Skeletal muscle tissue (tissue), 4 donors: ENCODE data around the gene DNASE1L1. TPM values are rescaled to one million over a fixed set of nuclear protein-coding genes. Genes with fewer than 3 reads are reported as not detected.
"Not testable (repeated sequence)": the region's sequence is repeated elsewhere in the genome, so short reads cannot be mapped to it uniquely, and the experiment has no call there.

Experiments
- H3K27ac ChIP-seq: one replicate; pipeline ENCODE4 v1.7.0; 2013; ENCODE audit warnings: mild to moderate bottlenecking, low read depth, low read length, inconsistent platforms
- H3K27me3 ChIP-seq, 3 donors: one replicate each; pipeline ENCODE4 v1.7.0; 2013; ENCODE audit warnings: low read length in 3 of 3; ENCODE audit not compliant: control insufficient read depth in 3 of 3, insufficient read depth in 3 of 3
- H3K36me3 ChIP-seq, 3 donors: one replicate each; pipeline ENCODE4 v1.7.0; 2013; ENCODE audit warnings: low read length in 3 of 3; ENCODE audit not compliant: control insufficient read depth in 3 of 3, insufficient read depth in 3 of 3
- H3K4me1 ChIP-seq, 3 donors: one replicate each; pipeline ENCODE4 v1.7.0; 2013; ENCODE audit warnings: low read length in 3 of 3, mild to moderate bottlenecking in 3 of 3; ENCODE audit not compliant: control insufficient read depth in 3 of 3, insufficient read depth in 3 of 3
- H3K4me3 ChIP-seq, 3 donors: one replicate each; pipeline ENCODE4 v1.7.0; 2013; ENCODE audit warnings: low read length in 3 of 3
- H3K9ac ChIP-seq, 3 donors: one replicate each; pipeline ENCODE4 v1.7.0; 2013; ENCODE audit warnings: low read length in 3 of 3, mild to moderate bottlenecking in 3 of 3, moderate library complexity in 2 of 3, low read depth in 1 of 3
- H3K9me3 ChIP-seq, 3 donors: one replicate each; pipeline ENCODE4 v1.7.0; 2013; ENCODE audit warnings: low read length in 3 of 3; ENCODE audit not compliant: control insufficient read depth in 3 of 3
- total RNA-seq: library from RNA; depleted of rRNA; stranded (reverse); fragments of >200 nt; gene quantifications from one replicate; pipeline ENCODE4 v1.2.3, GENCODE V29; 2014
- donor health status: Osteomylitis.

The DNASE1L1 gene
- total RNA-seq, 1 donor from 2014 or later, result 47.0 TPM

- H3K27ac ChIP-seq, result peak overlapping the region; percentile 97
- no peaks in the 10 kb centered on the region for H3K9me3 ChIP-seq
- no peaks in the 10 kb centered on the region for H3K27me3 ChIP-seq
- peaks cover 18 to 27% (median 23%) of the 10 kb centered on the region in 3 donors for H3K36me3 ChIP-seq
- peak overlapping the region; percentile 74 to 91 (median 89) for H3K4me3 ChIP-seq
- H3K9ac ChIP-seq, result peak overlapping the region; percentile 86 to 99 (median 97)
- peaks cover 18 to 29% (median 25%) of the 10 kb centered on the region in 3 donors for H3K4me1 ChIP-seq
Observed at GRCh38 chrX:154399527-154400368, 9.3 kb downstream of the DNASE1L1 start.

GRCh38 chrX:154398668-154399526 lies 10.2 kb downstream of the DNASE1L1 start:
- peak overlapping the region; percentile 74 to 91 (median 89) for H3K4me3 ChIP-seq
- H3K36me3 ChIP-seq, result peaks cover 18 to 27% (median 22%) of the 10 kb centered on the region in 3 donors
- no peaks in the 10 kb centered on the region for H3K9me3 ChIP-seq
- peak overlapping the region; percentile 86 to 99 (median 97) for H3K9ac ChIP-seq
- H3K27me3 ChIP-seq, result no peaks in the 10 kb centered on the region
- peaks cover 18 to 29% (median 25%) of the 10 kb centered on the region in 3 donors for H3K4me1 ChIP-seq
- H3K27ac ChIP-seq, result peak overlapping the region; percentile 97

- peak within 1 kb of the TSS; percentile 95 to 99 (median 97) for H3K9ac ChIP-seq
- H3K4me1 ChIP-seq, result peaks cover 18 to 29% (median 25%) of the 10 kb centered on the region in 3 donors
- peaks cover 18 to 22% (median 22%) of the 10 kb centered on the region in 3 donors for H3K36me3 ChIP-seq
- peak within 1 kb of the TSS; percentile 74 to 91 (median 89) for H3K4me3 ChIP-seq
- peak within 1 kb of the TSS; percentile 97 for H3K27ac ChIP-seq
- no peaks in the 10 kb centered on the region for H3K27me3 ChIP-seq
- H3K9me3 ChIP-seq, result no peaks in the 10 kb centered on the region
Observed at GRCh38 chrX:154397888-154398667, 11.0 kb downstream of the DNASE1L1 start, which contains the start of gene RPL10. Gene RPL10, plus strand, starts transcription at chrX:154398377. Its CDS starts 143 bp downstream, at chrX:154398520.

GRCh38 chrX:154396973-154397887 lies 11.8 kb downstream of the DNASE1L1 start:
- Histone ChIP-seq H3K27ac (peak overlapping the region; percentile 97), H3K9ac (peak overlapping the region; percentile 80 to 99 (median 95)), H3K36me3 (peaks cover 14 to 22% (median 18%) of the 10 kb centered on the region in 3 donors), H3K4me1 (peaks cover 18 to 29% (median 23%) of the 10 kb centered on the region in 3 donors), H3K27me3 (no peaks in the 10 kb centered on the region), H3K4me3 (peak overlapping the region; percentile 74 to 76 (median 76)), H3K9me3 (no peaks in the 10 kb centered on the region)

- H3K27me3 ChIP-seq, H3K27ac ChIP-seq, H3K4me3 ChIP-seq, H3K9ac ChIP-seq, H3K9me3 ChIP-seq: not testable (repeated sequence)
- peaks cover 17 to 28% (median 18%) of the 10 kb centered on the region in 3 donors for H3K4me1 ChIP-seq
- peaks cover 14 to 21% (median 16%) of the 10 kb centered on the region in 3 donors for H3K36me3 ChIP-seq
Observed at GRCh38 chrX:154396363-154396762, 12.7 kb downstream of the DNASE1L1 start.

GRCh38 chrX:154389812-154390747 lies 19.0 kb downstream of the DNASE1L1 start:
- H3K27ac ChIP-seq, result not testable (repeated sequence)

GRCh38 chrX:154388649-154389048 lies 20.4 kb downstream of the DNASE1L1 start:
- not testable (repeated sequence) for H3K4me1 ChIP-seq, H3K36me3 ChIP-seq, H3K27me3 ChIP-seq, H3K9me3 ChIP-seq, H3K9ac ChIP-seq, H3K27ac ChIP-seq, H3K4me3 ChIP-seq

More at GRCh38 chrX:154389812-154390747, 19.0 kb downstream of the DNASE1L1 start:
- H3K9ac ChIP-seq, H3K4me1 ChIP-seq, H3K27me3 ChIP-seq, H3K4me3 ChIP-seq, H3K9me3 ChIP-seq, H3K36me3 ChIP-seq: not testable (repeated sequence)

- not testable (repeated sequence) for H3K4me3 ChIP-seq, H3K4me1 ChIP-seq, H3K9me3 ChIP-seq, H3K27ac ChIP-seq, H3K27me3 ChIP-seq, H3K36me3 ChIP-seq, H3K9ac ChIP-seq
Observed at GRCh38 chrX:154388094-154388493, 21.0 kb downstream of the DNASE1L1 start.
